MCF 10A (cell line): ENCODE results near the gene PSAP. TPM values are rescaled to one million over a fixed set of nuclear protein-coding genes. Genes with fewer than 3 reads are reported as not detected.

ENCODE experiments used
- BruUV-seq: library from RNA; stranded (reverse); fragments of 400-500 nt; replicated peaks from 2 replicates; lab custom pipeline; 2021; lab: Mats Ljungman, UMichigan
- CTCF ChIA-PET: fragments of 300-600 bp; sonication (Branson Sonifier 250); formaldehyde crosslinking; extraction: SDS; loops from one replicate; lab custom pipeline; 2021; ENCODE audit warnings: antibody characterized with exemption, inconsistent platforms; lab: Yijun Ruan, JAX
- POLR2A ChIA-PET: fragments of 300-600, 350-650 bp; sonication (Branson Sonifier 250); formaldehyde crosslinking; extraction: SDS; loops from one replicate; lab custom pipeline; 2020; ENCODE audit warnings: antibody characterized with exemption, inconsistent platforms; lab: Yijun Ruan, JAX
- DNase-seq: peaks from one replicate; pipeline ENCODE4 v3.0.0-alpha.2; 2018; ENCODE audit not compliant: unreplicated experiment
- H3K27ac Mint-ChIP-seq: one replicate; pipeline ENCODE4 v1.8.0; 2022; ENCODE audit warnings: mild to moderate bottlenecking, low read depth, mixed read lengths; ENCODE audit not compliant: unreplicated experiment
- H3K27me3 Mint-ChIP-seq: one replicate; pipeline ENCODE4 v1.8.0; 2022; ENCODE audit warnings: mixed read lengths; ENCODE audit not compliant: insufficient read depth, unreplicated experiment
- H3K36me3 Mint-ChIP-seq: one replicate; pipeline ENCODE4 v1.8.0; 2022; ENCODE audit warnings: mild to moderate bottlenecking, moderate library complexity, mixed read lengths; ENCODE audit not compliant: insufficient read depth, unreplicated experiment
- H3K4me1 Mint-ChIP-seq: one replicate; pipeline ENCODE4 v1.8.0; 2022; ENCODE audit warnings: mixed read lengths; ENCODE audit not compliant: insufficient read depth, unreplicated experiment
- H3K4me3 Mint-ChIP-seq: one replicate; pipeline ENCODE4 v1.8.0; 2022; ENCODE audit warnings: mild to moderate bottlenecking, moderate library complexity, mixed read lengths; ENCODE audit not compliant: unreplicated experiment
- H3K9me3 Mint-ChIP-seq: one replicate; pipeline ENCODE4 v1.8.0; 2022; ENCODE audit warnings: mixed read lengths; ENCODE audit not compliant: unreplicated experiment
- intact Hi-C: fragments of 100-400 bp; cut with micrococcal nuclease; formaldehyde crosslinking; loops from 2 replicates; pipeline ENCODE4 v1.14.1; 2022
- total RNA-seq: library from RNA; stranded (reverse); gene quantifications from 2 replicates; pipeline ENCODE4 v1.2.3, GENCODE V29; 2022
- TF ChIP-seq, protein P1 (sequence below): fragments of 200-600 bp; IDR thresholded peaks from one replicate; pipeline ENCODE4 v1.8.0; 2022; ENCODE audit warnings: antibody characterized with exemption, mild to moderate bottlenecking; ENCODE audit not compliant: unreplicated experiment

Gene PSAP
- total RNA-seq, 1 experiment from 2014 or later: 506 TPM

DNA sequence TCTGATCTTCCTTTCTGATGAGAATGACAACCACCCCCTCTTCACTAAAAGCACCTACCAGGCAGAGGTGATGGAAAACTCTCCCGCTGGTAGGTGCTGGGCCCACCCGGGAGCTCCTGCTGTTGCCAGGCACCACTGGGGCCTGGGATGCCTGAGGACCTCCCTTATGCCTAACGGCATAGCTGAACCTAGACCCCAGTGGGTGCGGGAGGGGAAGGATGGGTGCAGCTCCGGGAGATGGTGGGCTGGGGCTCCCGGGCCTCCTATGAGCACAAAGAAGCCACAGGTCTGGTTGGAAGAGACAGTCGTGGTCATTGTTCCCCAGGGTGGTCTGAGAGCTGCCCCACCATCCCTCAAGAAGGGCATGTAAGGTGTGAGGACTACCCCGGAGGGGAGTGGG is 62.1 kb downstream of the PSAP start:
- H3K36me3 Mint-ChIP-seq: no peaks in the 10 kb centered on the region
- DNase-seq: no peak
- no TSS peak for BruUV-seq
- H3K9me3 Mint-ChIP-seq: no peaks in the 10 kb centered on the region
- ChIA-PET CTCF (interaction anchor here (0.9 kb wide), 1 partner anchor 24 kb away, joined by 3 read pairs; no protein-coding TSS in a partner anchor), POLR2A (no interaction called here)
- H3K4me3 Mint-ChIP-seq: no peak overlapping the region
- no peak overlapping the region for H3K27ac Mint-ChIP-seq
- no peaks in the 10 kb centered on the region for H3K4me1 Mint-ChIP-seq
- H3K27me3 Mint-ChIP-seq: peaks cover 9% of the 10 kb centered on the region
- intact Hi-C loops: no loop called here
- TF ChIP-seq, protein P1, sequence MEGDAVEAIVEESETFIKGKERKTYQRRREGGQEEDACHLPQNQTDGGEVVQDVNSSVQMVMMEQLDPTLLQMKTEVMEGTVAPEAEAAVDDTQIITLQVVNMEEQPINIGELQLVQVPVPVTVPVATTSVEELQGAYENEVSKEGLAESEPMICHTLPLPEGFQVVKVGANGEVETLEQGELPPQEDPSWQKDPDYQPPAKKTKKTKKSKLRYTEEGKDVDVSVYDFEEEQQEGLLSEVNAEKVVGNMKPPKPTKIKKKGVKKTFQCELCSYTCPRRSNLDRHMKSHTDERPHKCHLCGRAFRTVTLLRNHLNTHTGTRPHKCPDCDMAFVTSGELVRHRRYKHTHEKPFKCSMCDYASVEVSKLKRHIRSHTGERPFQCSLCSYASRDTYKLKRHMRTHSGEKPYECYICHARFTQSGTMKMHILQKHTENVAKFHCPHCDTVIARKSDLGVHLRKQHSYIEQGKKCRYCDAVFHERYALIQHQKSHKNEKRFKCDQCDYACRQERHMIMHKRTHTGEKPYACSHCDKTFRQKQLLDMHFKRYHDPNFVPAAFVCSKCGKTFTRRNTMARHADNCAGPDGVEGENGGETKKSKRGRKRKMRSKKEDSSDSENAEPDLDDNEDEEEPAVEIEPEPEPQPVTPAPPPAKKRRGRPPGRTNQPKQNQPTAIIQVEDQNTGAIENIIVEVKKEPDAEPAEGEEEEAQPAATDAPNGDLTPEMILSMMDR: no peak

- no peaks in the 10 kb centered on the region for H3K36me3 Mint-ChIP-seq
- no peak overlapping the region for H3K4me3 Mint-ChIP-seq
- ChIA-PET CTCF (interaction anchor here (0.7 kb wide), 1 partner anchor 476 kb away, joined by 3 read pairs; no protein-coding TSS in a partner anchor), POLR2A (no interaction called here)
- no peaks in the 10 kb centered on the region for H3K9me3 Mint-ChIP-seq
- BruUV-seq: no TSS peak
- intact Hi-C loops: no loop called here
- no peaks in the 10 kb centered on the region for H3K27me3 Mint-ChIP-seq
- H3K27ac Mint-ChIP-seq: no peak overlapping the region
- no peak for DNase-seq
- TF ChIP-seq, protein P1: no peak
- H3K4me1 Mint-ChIP-seq: no peaks in the 10 kb centered on the region
These were observed 66.3 kb downstream of the PSAP start for GRCh38 chr10:71784679-71785272.

DNA sequence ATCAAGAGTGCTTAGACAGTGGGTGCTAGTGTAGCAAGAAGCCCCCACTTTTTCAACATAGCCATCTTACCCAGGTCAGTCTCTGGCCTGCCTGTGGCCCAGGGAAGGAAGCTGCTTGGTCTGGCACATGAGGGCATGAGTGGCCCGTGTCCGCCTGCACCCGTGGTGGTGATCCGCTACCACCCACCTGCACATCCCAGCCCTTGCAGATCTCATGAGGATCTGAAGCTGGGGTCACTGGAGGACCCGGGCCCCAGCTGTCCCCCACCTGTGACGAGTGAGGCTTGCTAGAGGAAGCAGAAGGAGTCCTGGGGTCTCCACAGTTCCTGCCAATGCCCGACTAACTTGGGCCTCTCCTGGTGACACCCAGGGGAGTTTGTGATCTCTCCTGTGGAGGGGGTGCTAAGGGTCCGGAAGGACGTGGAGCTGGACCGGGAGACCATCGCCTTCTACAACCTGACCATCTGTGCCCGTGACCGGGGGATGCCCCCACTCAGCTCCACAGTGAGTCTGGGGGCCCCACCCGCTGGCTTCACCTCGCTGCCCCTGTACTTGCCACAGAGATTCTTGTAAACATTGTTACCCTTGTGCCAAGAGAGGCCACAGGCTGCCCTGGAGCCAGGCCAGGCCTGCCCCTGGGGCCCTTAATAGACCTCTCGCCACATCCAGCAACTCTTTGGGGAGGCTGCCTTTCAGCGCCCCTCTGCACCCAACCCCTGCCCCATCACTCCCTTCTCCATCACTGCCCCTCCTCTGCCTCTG is 67.0 kb downstream of the PSAP start:
- intact Hi-C loops: no loop called here

More for the DNA sequence above, 67.0 kb downstream of the PSAP start:
- Mint-ChIP-seq H3K4me1 (no peaks in the 10 kb centered on the region), H3K36me3 (no peaks in the 10 kb centered on the region), H3K27ac (no peak overlapping the region), H3K4me3 (no peak overlapping the region), H3K27me3 (no peaks in the 10 kb centered on the region), H3K9me3 (no peaks in the 10 kb centered on the region)
- no TSS peak for BruUV-seq
- POLR2A ChIA-PET: interaction anchor here (1.7 kb wide), 1 partner anchor 10 kb away, joined by 5 read pairs; the partner anchor contains the start of gene VSIR
- TF ChIP-seq, protein P1: no peak
- no peak for DNase-seq
- CTCF ChIA-PET: interaction anchor here (1.6 kb wide), 1 partner anchor 11 kb away, joined by 6 read pairs; the partner anchor contains the start of gene VSIR
